Measurements from ENCODE around the gene BRK1.

DNA sequence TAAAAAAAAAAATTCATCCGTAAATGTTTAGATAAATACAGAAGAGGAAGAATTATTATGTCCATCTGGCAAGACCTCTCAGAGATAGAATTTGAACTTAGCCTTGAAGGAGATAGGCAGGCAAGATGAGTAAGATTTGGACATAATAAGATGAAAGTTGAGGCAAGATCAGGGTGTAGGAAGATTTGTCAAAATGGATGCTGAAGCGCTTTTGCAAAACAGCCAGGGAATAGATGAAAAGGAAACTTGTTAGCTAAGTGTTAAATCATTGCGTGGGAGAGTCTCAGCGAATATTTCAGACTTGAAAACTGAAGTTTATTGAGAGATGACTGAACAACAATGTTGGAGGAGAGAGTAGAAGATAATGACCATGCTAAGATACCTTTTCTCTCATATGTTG, 7.2 kb downstream of the BRK1 start:
- TF ChIP-seq, protein P1, sequence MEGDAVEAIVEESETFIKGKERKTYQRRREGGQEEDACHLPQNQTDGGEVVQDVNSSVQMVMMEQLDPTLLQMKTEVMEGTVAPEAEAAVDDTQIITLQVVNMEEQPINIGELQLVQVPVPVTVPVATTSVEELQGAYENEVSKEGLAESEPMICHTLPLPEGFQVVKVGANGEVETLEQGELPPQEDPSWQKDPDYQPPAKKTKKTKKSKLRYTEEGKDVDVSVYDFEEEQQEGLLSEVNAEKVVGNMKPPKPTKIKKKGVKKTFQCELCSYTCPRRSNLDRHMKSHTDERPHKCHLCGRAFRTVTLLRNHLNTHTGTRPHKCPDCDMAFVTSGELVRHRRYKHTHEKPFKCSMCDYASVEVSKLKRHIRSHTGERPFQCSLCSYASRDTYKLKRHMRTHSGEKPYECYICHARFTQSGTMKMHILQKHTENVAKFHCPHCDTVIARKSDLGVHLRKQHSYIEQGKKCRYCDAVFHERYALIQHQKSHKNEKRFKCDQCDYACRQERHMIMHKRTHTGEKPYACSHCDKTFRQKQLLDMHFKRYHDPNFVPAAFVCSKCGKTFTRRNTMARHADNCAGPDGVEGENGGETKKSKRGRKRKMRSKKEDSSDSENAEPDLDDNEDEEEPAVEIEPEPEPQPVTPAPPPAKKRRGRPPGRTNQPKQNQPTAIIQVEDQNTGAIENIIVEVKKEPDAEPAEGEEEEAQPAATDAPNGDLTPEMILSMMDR (conservative IDR thresholded peaks at IDR 0.05; ENCODE audit: low read depth, low read length): no peak
- no peak for TF ChIP-seq EZH2 (IDR thresholded peaks at IDR 0.05; ENCODE audit: borderline replicate concordance, low read depth, low read length, poor library complexity, severe bottlenecking)
